Immature natural killer cell (primary cell): Measurements from ENCODE around the gene TMEM125. TPM values are rescaled to one million over a fixed set of nuclear protein-coding genes. Genes with fewer than 3 reads are reported as not detected.

Experiments used
- DNase-seq, 3 donors: peaks; one replicate each; pipeline ENCODE4 v3.0.0; 2022; ENCODE audit warnings: mixed read lengths in 1 of 3
- H3K27ac Mint-ChIP-seq, 6 donors: one replicate each; pipeline ENCODE4 v1.8.0; 2020; ENCODE audit warnings: mixed read lengths in 6 of 6, mild to moderate bottlenecking in 5 of 6, inconsistent platforms in 4 of 6, moderate library complexity in 3 of 6
- H3K27me3 Mint-ChIP-seq, 3 donors: one replicate each; pipeline ENCODE4 v1.8.0; 2020 to 2021; ENCODE audit warnings: low read depth in 3 of 3, mild to moderate bottlenecking in 3 of 3, mixed read lengths in 3 of 3, moderate library complexity in 3 of 3, inconsistent platforms in 1 of 3
- H3K36me3 Mint-ChIP-seq, 3 donors: one replicate each; pipeline ENCODE4 v1.8.0; 2020; ENCODE audit warnings: mixed read lengths in 3 of 3, inconsistent platforms in 2 of 3, mild to moderate bottlenecking in 2 of 3
- H3K4me1 Mint-ChIP-seq, 2 donors: one replicate each; pipeline ENCODE4 v1.8.0; 2020; ENCODE audit warnings: inconsistent platforms in 2 of 2, mild to moderate bottlenecking in 2 of 2, mixed read lengths in 2 of 2, moderate library complexity in 1 of 2
- H3K4me3 Mint-ChIP-seq, 5 donors: one replicate each; pipeline ENCODE4 v1.8.0; 2020; ENCODE audit warnings: mild to moderate bottlenecking in 5 of 5, mixed read lengths in 5 of 5, inconsistent platforms in 3 of 5, moderate library complexity in 3 of 5
- H3K9me3 Mint-ChIP-seq, 6 donors: one replicate each; pipeline ENCODE4 v1.8.0; 2020; ENCODE audit warnings: mild to moderate bottlenecking in 6 of 6, mixed read lengths in 6 of 6, inconsistent platforms in 4 of 6, moderate library complexity in 3 of 6
- polyA plus RNA-seq, 3 donors: library from polyadenylated mRNA; unstranded; fragments of 300-500 nt; fragmentation: Illumina TruSeq; gene quantifications; one replicate each; pipeline ENCODE4 v1.2.3, GENCODE V29; 2021

TMEM125 gene
- polyA plus RNA-seq, 3 donors from 2014 or later = 0.53 to 3.7 TPM; not detected in 1

GRCh38 chr1:43300378-43301094, 30.8 kb downstream of the TMEM125 start, which contains the start of gene TIE1:
TIE1 (plus strand) TSS chr1:43300982; CDS start chr1:43301072, 90 bp downstream.
- DNase-seq = peak in 1 of 3 donors; percentile 4
- peak within 1 kb of the TSS in 5 of 6 donors; percentile 41 to 78 (median 51) for H3K27ac Mint-ChIP-seq
- H3K4me1 Mint-ChIP-seq = peaks cover 11% of the 10 kb centered on the region in 2 donors
- H3K9me3 Mint-ChIP-seq = no peaks in the 10 kb centered on the region
- H3K27me3 Mint-ChIP-seq = peaks cover 2 to 4% (median 2%) of the 10 kb centered on the region in 3 donors
- peak within 1 kb of the TSS; percentile 56 to 80 (median 72) for H3K4me3 Mint-ChIP-seq
- H3K36me3 Mint-ChIP-seq = no peaks in the 10 kb centered on the region

- H3K9me3 Mint-ChIP-seq = no peaks in the 10 kb centered on the region
- H3K4me1 Mint-ChIP-seq = peaks cover 7 to 8% of the 10 kb centered on the region in 2 donors
Observed at GRCh38 chr1:43302201-43302600, 32.4 kb downstream of the TMEM125 start.

DNA sequence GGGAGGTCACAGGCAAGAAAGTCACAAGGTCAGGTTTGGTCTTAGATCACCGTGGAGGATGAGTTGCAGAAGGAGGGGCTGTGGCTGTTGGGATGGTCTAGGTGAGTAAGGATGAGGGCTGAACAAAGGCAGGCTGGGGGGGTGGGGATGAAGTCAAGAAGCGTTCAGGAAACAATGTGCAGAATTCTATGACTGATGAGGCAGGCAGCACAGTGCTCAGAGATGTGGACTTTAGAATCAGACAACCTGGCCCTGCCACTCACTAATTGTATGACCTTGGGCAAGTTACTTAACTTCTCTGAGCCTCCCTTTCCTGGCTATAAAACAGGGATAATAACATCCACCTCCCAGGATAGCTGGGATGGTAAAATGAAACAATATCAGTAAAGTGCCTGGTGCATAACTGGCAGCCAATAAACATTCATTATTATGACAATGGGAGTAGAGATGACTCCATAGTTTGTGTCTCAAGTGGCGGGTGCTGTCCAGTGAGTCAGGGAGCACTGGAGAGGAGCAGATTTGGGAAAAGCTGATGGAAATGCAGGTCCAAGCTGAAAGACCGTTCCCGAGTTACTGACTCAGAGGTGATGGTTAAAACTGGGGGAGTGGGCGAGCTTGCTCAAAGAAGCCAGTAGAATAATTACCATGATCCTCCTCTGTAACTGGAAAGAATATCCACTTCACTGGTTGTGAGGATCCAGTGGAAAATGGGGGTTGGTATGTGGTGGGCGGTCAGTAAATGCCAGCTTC, 33.1 kb downstream of the TMEM125 start:
- Mint-ChIP-seq H3K9me3 (no peaks in the 10 kb centered on the region), H3K36me3 (no peaks in the 10 kb centered on the region), H3K4me1 (peaks cover 7 to 8% of the 10 kb centered on the region in 2 donors)

More at GRCh38 chr1:43302201-43302600, 32.4 kb downstream of the TMEM125 start:
- Mint-ChIP-seq H3K36me3 (no peaks in the 10 kb centered on the region), H3K27me3 (peaks cover 2 to 13% (median 2%) of the 10 kb centered on the region in 3 donors), H3K27ac (no peak overlapping the region), H3K4me3 (peak overlapping the region in 1 of 5 donors; percentile 22)
- DNase-seq = no peak

DNA sequence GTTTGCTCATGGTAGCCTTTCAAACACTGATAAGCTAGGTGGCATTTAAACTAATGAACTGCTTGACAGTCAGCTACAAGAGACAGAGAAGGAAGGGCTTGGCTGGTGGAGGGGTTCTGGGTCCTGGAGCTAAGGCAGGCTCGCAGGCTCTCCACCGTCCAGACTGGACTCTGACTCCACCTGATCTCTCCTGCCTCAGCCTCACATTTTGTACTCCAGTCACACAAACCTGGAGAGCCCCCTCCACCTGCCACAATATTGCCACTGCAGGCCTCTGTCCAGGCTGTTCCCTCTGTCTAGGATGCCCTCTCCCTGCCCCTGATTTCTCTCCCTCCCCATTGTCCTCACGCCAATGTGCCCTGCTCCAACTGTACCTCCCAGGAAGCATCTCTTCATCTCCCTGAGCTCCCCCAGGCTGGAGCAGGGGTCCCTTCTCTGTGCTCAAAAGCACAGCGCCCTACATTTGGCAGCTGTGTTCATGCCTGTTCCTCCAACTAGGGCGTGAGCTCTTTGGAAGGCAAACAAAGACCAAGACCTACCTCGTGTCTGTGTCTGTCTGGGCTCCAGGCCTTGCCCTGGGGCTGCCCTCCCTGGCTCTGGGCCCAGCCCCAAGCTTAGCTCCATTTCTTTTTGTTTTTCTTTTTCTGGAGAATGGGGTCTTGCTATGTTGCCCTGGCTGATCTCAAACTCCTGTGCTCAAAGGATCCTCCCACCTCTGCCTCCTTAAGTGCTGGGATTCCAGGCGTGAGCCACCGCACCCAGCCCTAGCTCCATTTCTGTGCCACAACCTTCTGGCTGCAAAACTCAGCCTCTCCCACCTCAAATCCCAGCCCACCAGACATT, 33.9 kb downstream of the TMEM125 start:
- Mint-ChIP-seq H3K4me1 (peaks cover 7 to 8% of the 10 kb centered on the region in 2 donors), H3K4me3 (no peak overlapping the region), H3K27ac (peak overlapping the region in 1 of 6 donors; percentile 68), H3K36me3 (no peaks in the 10 kb centered on the region), H3K27me3 (peaks cover 2 to 13% (median 2%) of the 10 kb centered on the region in 3 donors), H3K9me3 (no peaks in the 10 kb centered on the region)
- no peak for DNase-seq

More for the DNA sequence above, 33.1 kb downstream of the TMEM125 start:
- Mint-ChIP-seq H3K4me3 (no peak overlapping the region), H3K27me3 (peaks cover 2 to 13% (median 2%) of the 10 kb centered on the region in 3 donors), H3K27ac (no peak overlapping the region)
- no peak for DNase-seq

- H3K4me1 Mint-ChIP-seq = peaks cover 7 to 8% of the 10 kb centered on the region in 2 donors
- no peaks in the 10 kb centered on the region for H3K9me3 Mint-ChIP-seq
- H3K36me3 Mint-ChIP-seq = no peaks in the 10 kb centered on the region
- no peak for DNase-seq
- peak overlapping the region in 2 of 6 donors; percentile 40 to 68 for H3K27ac Mint-ChIP-seq
- H3K27me3 Mint-ChIP-seq = peaks cover 2 to 13% (median 2%) of the 10 kb centered on the region in 3 donors
- H3K4me3 Mint-ChIP-seq = no peak overlapping the region
Observed at GRCh38 chr1:43304314-43304681, 34.5 kb downstream of the TMEM125 start.

DNA sequence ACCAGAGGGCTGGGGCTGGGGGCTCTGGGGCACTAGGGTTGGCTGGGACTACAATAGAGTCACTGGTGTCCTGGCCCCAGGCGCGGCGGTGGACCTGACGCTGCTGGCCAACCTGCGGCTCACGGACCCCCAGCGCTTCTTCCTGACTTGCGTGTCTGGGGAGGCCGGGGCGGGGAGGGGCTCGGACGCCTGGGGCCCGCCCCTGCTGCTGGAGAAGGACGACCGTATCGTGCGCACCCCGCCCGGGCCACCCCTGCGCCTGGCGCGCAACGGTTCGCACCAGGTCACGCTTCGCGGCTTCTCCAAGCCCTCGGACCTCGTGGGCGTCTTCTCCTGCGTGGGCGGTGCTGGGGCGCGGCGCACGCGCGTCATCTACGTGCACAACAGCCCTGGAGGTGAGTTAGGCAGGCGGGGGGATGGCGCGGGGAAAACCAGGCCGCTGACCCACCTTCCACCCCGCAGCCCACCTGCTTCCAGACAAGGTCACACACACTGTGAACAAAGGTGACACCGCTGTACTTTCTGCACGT, 35.1 kb downstream of the TMEM125 start:
- no peaks in the 10 kb centered on the region for H3K36me3 Mint-ChIP-seq
- H3K4me3 Mint-ChIP-seq = no peak overlapping the region
- no peaks in the 10 kb centered on the region for H3K9me3 Mint-ChIP-seq
- no peak for DNase-seq
- no peak overlapping the region for H3K27ac Mint-ChIP-seq
- peaks cover 2 to 13% (median 2%) of the 10 kb centered on the region in 3 donors for H3K27me3 Mint-ChIP-seq
- peaks cover 7 to 8% of the 10 kb centered on the region in 2 donors for H3K4me1 Mint-ChIP-seq

- no peak overlapping the region for H3K27ac Mint-ChIP-seq
- H3K4me3 Mint-ChIP-seq = no peak overlapping the region
- no peaks in the 10 kb centered on the region for H3K36me3 Mint-ChIP-seq
- H3K9me3 Mint-ChIP-seq = no peaks in the 10 kb centered on the region
- H3K4me1 Mint-ChIP-seq = peaks cover 7% of the 10 kb centered on the region in 2 donors
- no peak for DNase-seq
- H3K27me3 Mint-ChIP-seq = peaks cover 2 to 13% (median 2%) of the 10 kb centered on the region in 3 donors
Observed at GRCh38 chr1:43305461-43305860, 35.7 kb downstream of the TMEM125 start.

DNA sequence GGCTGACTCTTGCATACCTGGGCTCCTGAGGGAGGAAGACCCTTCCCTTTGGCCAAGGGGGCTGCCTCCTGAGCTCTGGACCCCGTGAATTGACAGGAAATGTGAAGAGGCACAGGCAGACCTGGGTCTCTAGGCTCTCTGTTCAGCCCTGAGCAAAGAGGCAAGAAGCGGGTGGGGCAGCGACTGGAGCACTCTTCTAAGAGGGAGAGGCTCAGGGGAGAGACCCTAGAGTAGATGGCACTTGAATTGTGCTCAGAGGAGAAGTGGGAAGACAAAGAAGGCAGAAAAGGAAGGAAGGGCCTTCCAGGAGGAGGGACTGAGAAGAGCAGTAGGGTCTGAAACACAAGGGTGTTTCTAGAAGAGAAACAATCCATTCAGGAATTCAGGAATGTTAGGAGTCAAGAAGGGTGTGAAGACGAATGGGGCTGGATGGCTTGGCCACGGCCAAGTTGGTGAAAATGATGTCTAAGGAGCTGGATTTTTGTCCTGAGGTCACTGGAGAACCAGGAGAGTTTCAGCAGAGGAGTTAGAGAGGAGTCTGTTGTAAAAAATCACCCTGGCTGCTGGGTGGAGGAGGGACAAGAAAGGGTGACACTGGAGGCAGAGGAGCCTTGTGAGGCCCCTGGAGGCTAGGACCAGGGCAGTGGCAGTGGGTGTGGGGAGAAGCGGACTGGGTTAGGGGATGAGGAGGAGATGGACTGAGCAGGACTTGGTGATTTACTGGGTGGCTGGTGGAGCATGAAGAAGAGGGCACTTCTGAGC, 36.3 kb downstream of the TMEM125 start:
- peak overlapping the region in 1 of 6 donors; percentile 6 for H3K27ac Mint-ChIP-seq
- peaks cover 2 to 13% (median 2%) of the 10 kb centered on the region in 3 donors for H3K27me3 Mint-ChIP-seq
- no peak overlapping the region for H3K4me3 Mint-ChIP-seq
- DNase-seq = no peak
- no peaks in the 10 kb centered on the region for H3K36me3 Mint-ChIP-seq
- H3K9me3 Mint-ChIP-seq = no peaks in the 10 kb centered on the region
- H3K4me1 Mint-ChIP-seq = peaks cover 3% of the 10 kb centered on the region in 2 donors

- Mint-ChIP-seq H3K27me3 (peaks cover 0 to 13% (median 2%) of the 10 kb centered on the region in 3 donors), H3K4me3 (no peak overlapping the region), H3K9me3 (no peaks in the 10 kb centered on the region), H3K4me1 (no peaks in the 10 kb centered on the region), H3K27ac (no peak overlapping the region), H3K36me3 (no peaks in the 10 kb centered on the region)
- no peak for DNase-seq
Observed at GRCh38 chr1:43306688-43307457, 37.1 kb downstream of the TMEM125 start.

- Mint-ChIP-seq H3K4me3 (no peak overlapping the region), H3K9me3 (no peaks in the 10 kb centered on the region), H3K27me3 (peaks cover 0 to 13% (median 2%) of the 10 kb centered on the region in 3 donors), H3K36me3 (peaks cover 0 to under 1% (median 0%) of the 10 kb centered on the region in 3 donors), H3K4me1 (no peaks in the 10 kb centered on the region), H3K27ac (no peak overlapping the region)
- DNase-seq = no peak
Observed at GRCh38 chr1:43307458-43308158, 37.8 kb downstream of the TMEM125 start.

DNA sequence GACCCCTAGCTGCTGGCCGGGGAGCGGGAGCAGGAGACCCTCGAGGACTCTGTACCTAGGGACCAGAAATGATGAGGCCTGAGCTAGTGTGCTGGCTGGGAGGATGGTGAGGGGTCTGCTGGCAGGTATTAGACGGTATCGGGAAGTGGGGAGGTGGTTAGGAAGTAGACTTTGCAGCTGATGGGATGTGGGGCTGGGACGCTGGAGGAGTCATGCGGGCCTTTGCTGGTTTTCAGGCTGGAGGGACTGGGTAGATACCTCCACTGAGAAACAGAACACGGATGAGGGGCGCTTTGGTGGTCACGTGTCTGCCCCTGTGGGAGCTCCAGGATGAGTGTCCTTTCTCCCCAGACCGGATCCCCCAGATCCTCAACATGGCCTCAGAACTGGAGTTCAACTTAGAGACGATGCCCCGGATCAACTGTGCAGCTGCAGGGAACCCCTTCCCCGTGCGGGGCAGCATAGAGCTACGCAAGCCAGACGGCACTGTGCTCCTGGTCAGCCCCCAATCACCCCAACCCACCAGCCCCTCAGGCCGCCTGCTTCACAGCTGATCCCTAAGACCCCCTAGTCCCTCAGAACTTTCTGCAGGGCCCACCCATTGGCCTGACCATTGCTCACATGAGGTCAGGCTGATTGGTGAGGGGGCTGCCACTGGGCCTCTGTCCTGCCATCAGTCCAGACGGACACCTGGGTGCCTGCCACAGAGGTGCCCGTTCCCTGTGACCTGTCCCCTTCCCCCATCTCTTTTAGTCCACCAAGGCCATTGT, 39.0 kb downstream of the TMEM125 start:
- no peak for DNase-seq
- H3K36me3 Mint-ChIP-seq = peaks cover 0 to 3% (median 0%) of the 10 kb centered on the region in 3 donors

More for the DNA sequence above, 39.0 kb downstream of the TMEM125 start:
- H3K27ac Mint-ChIP-seq = no peak overlapping the region
- no peaks in the 10 kb centered on the region for H3K9me3 Mint-ChIP-seq
- H3K4me1 Mint-ChIP-seq = no peaks in the 10 kb centered on the region
- H3K4me3 Mint-ChIP-seq = no peak overlapping the region
- peaks cover 0 to 9% (median 1%) of the 10 kb centered on the region in 3 donors for H3K27me3 Mint-ChIP-seq
